NCI-H446 (cell line): Measurements from ENCODE around the gene SLC20A1.

Source experiments
- DNase-seq, 2 experiments: peaks; one replicate each; lab custom pipeline; 2025; lab: John Stamatoyannopoulos, UW

Gene SLC20A1

DNA sequence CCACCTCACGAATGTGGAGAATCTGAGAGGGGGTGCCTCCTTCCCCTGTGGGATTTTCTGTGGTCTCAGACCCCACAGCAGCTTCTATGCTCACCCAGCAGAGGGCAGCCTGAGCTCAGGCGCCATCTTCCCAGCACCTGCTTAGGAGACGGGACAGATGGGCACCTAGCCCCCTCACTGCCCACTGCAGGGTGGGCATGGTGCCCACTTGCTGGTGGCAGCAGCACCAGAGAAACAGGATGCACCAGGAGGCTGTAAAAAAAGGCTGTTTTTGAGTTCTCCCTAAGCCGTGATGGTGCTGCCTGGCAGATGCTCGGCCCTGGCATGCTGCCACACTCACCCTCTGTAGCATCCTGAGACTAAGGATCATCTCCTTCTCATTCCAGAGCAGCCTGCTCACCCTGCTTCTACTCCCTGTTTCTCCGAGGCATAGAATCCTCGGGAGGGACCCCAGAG lies 19.1 kb upstream of the SLC20A1 start:
- DNase-seq: peak; percentile 88 to 93

DNA sequence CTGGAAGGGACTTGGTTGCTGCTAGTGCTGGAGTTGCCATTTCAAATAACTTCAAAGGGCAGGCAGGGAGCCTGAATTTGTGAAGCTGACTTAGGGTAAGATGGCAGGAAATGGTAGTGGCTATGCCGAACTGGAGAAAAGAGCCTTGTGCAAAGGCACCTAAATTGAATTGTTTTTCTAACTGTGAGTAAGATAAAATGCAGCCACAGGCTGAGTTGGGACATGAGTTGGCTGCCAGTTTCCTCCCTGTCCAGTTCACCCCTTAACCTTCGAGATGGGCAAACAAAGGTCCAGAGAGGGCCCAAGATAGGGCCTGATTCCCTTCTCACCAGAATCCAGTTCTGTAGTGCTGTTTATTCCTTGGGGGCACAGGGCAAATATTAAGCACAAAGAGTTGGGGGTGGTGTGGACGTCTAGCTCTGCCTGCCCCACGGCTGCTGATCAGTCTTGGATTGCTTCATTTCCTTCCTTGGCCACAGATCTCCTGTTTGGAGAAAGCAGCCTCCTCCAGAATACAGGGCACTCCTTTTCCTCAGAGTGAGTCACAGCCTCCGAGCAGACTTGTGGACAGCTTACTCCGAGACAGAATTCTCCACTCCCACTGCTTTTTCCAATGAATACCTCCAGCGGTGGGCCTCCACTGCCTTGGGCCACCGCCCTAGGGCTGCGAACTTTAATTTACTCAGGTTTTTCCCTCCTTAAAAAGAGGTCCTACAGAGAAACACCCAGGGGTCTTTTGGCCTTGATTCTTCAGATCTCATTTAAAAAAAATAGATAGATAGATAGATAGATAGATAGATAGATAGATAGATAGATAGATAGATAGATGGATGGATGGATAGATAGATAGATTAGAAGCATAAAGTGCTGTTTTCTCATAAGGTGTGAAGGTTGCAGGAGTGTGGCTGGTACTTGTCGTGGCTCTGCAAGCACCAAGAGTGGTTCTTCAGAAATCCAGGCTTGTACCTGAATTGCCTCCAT lies 18.4 kb upstream of the SLC20A1 start:
- DNase-seq: peak in 1 of 2 experiments; percentile 7

DNA sequence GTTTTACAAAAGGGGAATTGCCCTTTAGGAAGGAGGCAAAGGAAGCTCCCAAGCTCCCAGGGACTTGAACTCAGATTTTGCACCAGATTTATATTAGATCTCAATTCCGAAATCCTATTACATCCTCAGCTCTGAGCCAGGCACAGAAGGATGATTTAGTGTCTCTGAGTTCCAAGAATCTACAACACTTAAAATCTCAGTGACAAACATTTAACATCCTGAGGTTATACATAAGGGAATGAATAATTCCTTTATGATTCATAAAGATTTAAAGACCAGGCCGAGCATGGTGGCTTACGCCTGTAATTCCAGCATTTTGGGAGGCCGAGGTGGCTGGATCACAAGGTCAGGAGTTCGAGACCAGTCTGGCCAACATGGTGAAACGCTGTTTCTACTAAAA lies 16.5 kb upstream of the SLC20A1 start:
- no peak for DNase-seq

DNA sequence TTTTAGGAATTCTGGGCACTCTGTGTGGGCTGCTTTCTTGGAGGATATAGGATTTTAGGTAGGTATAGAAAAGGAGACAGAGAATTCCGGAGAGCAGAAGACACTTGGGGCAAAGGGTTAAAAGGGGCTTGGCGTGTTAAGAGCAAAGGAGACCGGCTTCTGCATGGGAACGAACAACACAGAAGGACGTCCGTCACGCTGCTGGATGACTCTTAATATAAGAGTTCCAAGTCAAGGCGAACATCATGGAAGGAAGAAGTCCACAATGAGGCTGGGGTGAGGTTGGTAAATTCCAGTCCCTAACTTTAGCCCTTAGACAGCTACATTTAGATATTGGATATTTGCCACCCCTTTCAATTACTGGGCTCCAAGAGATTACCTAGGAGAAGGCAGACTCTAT lies 15.9 kb upstream of the SLC20A1 start:
- DNase-seq: no peak

DNA sequence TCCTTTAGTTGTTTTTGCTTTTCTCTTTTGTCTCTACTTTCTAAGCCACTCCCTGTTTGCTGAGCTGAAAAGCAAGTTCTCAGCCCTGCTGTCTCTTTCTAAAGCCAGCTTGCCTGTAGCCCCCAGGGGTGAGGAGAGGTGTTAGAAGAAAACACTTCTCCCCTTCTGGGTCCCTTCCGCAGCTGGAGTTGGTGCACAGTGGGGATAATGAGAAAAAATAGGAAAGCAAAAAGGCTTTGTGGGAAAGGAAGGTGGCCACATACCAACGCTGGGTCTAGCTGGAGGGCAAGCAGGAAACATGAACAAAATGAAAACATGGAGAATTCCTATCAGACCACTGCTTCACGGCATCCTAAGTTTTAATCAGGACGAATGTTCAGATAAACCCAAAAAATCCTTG lies 15.5 kb upstream of the SLC20A1 start:
- no peak for DNase-seq

DNA sequence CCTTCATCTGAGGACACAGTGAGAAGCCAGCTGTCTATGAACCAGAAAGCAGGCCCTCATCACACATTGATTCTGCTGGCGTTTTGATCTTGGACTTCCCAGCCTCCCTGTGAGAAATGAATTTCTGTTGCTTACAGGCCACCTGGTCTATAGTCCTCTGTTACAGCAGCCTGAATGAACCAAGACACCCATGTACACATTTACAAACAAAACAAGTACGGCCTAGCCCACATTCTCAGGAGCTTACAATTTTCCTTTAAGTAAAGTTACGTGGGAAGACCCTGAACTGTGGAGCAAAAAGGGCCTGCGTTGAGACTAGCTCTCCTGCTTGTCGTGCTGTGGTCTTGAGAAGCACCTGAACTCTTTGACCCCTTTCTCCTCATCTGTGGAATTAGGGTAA lies 12.0 kb upstream of the SLC20A1 start:
- DNase-seq: no peak

DNA sequence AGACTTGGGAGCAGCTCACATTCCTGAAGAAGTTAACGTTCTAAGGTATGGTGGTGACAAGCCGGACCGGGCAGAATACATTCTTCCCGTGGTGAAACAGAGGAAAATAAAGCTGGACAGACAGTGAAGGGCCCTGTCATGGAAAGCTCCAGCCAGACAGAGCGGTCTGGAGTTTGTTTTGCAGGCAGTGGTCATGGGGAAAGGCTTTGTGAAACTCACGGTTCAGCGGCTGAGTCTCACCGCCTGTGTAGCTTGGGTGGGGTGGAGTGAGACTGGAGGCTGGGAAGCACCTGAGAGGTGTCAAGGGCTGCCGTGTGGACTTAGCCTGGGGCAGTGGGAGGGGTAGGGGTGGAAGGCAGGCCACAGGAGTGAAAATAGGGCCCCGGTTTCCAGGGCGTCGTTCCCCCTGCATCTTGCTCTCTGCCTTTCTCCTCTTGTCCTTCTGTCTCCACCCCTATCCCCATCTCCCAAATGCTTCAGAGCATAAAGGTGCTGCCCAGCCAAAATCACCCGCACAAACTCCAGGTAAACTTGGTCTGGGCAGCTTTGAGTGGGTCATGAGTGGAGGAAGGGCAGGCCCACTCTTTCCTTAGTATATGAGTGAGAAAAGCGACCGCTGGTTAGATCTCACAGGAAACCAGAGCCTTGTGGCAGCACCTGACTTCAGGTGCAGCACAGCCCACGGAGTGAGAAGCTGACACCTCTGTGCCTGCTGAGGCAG lies 11.4 kb upstream of the SLC20A1 start:
- no peak for DNase-seq

DNA sequence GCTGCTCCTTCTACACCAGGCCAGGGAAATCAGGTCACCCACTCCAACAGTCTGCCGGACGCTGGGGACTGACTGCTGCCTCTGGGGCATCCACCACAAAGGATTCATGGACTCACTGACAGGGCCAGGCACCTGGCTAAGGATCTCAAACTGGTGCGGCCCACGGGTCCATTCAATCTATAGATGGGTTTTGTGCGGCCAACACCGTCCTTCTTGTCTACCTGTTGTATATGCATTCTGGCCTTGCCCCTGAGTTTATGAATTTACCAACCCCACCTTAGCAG lies 10.9 kb upstream of the SLC20A1 start:
- DNase-seq: no peak

DNA sequence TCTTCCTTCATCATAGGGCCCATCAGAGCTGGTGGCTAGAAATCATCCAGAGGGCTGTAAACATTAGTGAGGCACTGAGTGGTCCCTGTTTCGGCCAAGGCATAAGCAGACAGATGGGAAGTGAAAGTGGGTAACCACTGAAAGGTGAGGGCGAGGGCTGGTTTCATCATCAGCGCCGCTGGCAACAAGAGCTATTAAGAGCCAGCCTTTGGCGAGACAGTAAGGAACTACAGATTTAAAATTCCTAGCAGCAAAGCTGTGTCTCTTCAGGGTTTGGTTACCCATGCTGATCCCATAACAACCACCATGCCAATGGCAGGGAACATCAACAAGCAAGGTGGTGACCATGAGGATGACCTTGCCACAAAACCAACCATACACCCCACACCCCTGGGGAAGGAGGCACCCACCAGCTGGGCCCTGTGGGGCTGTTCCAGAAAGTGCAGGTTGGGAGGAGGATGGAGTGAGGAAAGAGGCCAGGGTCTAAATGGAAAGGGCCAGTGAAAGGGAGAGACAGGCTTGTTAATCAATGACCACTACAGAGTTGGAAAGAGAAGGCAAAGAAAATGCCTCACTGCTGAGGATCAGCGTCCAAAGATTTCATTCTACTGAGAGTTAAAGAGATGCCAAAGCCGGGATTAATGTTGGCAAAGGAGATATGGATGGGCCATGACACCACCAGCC lies 9.0 kb upstream of the SLC20A1 start:
- DNase-seq: no peak

DNA sequence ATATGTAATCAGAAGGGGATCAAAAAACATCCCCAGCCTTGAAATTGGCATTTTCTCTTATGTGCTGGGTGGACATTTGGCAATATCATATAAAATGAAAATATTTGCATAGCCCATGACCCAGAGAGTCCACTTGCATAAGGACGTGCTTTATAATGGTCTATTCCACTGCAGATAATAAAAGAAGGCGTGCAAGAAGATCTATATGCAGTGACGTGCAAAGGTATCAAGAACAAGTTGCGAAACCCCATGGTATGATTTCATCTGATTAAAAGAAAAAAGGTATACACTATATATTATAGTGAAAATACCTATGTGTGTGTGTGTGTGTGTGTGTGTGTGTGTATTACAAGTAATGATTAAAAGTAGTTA lies 8.5 kb upstream of the SLC20A1 start:
- DNase-seq: no peak

DNA sequence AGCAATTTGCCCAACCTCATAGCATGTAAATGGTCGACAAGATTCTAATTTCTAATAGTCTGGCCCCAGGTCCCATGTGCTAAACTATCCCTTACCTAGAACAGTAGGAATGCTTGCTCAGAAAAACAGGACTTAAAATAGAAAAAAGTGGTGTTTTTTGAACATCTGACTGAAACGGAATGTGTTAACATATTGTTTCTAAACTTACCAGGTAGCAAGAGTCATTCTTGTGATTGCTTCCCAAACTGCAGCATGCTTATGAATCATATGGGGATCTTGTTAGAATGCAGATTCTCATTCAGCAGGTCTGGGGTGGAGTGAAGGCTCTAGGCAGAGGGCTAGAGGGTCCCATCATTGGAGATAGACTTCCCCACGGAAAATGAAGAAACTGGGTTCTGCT lies 5.8 kb upstream of the SLC20A1 start:
- DNase-seq: no peak

DNA sequence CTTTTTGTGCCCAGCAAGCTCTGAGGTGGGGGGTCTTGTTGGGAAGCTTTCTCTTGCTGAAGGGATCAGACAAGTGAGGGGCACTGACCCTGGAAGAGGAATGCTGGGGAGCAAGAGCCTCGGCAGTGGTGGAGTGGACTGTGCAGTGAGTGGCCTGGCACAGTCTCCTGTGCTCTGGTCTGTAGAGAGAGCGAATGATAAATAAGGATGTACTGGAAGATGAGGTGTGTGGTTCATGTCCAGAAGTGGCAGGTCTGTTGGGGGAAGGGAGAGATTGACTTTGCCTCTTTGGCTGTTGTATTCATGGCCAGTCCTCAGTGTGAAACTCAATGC lies 5.3 kb upstream of the SLC20A1 start:
- DNase-seq: no peak

DNA sequence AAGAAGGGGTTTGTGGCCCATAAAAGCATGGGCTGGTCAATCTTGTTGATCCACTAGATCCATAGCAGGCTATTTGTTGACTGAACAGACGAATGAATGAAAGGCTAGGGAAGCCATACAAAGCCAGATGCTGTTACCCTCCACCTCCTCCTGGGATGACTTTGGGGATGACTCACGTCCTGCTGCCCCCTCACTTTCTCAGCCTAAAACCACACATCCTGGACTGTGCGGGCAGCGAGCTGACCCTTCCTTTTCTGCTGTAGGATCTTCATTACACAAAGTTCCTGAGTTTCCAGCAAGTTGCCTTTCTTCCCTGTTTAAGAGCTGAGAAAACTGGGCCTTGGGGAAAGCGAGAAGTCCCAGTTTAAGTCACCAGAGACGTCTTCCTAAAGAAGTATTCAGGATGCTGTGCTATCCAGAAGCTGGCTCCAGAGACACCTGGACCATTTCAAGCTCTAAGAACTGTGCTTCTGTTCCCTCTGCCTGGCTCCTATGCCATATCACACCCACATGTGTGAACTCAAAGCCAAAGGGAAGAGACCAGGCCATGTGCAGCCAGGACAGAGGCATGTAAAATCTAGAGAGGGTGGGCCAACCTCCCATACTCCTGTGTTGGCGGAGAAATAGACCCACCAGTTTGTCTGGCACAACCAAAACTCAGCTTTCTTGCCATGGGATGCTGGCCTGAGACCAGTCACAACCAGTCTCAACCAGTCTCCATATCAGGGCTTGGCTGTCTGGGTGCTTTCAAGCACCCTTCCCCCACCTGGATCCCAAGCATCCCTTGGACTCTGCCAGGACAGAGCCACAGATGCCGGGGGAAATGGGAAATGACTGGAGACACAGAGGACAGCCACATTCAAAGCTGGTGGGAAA lies 4.7 kb upstream of the SLC20A1 start:
- DNase-seq: no peak

DNA sequence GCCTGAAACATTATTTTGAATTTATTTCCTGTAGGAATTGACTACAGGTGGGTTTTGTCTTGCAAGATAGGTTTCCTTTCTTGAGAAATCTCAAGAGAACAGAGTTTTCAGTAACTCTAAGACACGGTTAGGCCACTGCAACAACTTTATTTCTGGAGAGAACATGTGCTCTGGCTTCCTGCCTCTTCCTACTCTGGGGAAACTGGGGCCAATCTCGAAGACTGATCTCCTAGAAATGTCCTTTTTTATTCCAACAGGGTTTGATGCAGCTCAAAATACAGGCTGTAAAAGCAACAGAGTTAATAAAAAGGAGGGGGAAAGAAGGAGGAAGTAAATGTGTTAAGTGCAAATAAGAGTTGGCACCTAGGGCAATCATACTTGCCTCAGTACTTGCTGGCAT lies 4.0 kb upstream of the SLC20A1 start:
- no peak for DNase-seq

DNA sequence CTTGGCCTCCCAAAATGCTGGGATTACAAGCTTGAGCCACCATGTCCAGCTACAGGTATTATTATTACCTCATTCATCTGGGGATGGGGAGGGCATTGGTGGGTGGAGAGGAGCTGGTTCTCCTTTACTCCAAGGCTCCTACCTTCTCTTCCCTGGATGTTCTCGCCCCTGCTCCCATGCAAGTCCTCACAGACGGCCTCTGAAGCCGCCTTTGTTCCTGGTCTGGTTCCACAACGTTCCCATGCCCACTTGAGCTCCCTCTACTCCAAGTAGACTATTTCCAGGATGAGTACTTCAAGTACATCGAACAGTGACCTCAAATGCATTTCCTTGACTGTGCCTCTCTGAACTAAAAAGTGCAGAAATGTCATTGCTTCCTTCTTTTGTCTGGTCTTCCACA lies 3.2 kb upstream of the SLC20A1 start:
- DNase-seq: no peak

DNA sequence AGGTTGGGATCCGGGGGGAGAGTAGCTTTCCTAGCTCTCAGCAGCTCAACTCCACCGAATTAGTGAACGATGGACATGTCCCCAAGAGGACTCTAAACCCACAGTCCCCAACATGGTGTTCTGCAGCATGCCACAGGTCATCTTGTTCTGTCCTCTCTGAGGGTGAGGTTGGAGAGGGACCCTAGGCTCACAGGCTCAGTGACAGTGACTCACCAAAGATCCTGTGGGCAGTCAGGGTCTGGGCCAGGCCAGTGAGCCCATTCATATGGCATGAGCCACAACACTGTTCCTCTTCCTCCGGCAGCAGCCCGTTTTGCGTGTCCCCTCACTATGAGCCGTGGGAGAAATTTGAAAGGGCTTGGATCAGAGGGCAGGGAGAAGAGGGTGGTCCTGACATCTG lies 2.8 kb upstream of the SLC20A1 start:
- no peak for DNase-seq

DNA sequence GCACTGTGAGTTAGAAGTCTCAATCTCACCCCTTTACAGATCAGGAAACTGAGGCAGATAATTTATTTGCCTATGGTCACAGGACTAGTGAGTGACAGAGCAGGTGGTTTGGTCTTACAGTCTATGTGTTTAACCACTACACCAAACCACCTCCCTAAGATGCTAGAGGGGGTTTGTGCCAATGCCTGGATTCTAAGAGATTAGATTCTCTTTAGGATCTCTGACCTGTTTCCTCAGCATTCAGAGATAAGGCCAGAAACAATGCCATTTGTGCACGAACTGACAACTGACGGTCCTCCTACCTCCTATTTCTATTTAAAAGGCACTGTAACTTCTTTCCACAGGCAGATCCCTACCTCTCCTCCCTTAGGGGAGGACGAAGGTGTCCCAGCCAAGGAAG lies 2.3 kb upstream of the SLC20A1 start:
- no peak for DNase-seq

DNA sequence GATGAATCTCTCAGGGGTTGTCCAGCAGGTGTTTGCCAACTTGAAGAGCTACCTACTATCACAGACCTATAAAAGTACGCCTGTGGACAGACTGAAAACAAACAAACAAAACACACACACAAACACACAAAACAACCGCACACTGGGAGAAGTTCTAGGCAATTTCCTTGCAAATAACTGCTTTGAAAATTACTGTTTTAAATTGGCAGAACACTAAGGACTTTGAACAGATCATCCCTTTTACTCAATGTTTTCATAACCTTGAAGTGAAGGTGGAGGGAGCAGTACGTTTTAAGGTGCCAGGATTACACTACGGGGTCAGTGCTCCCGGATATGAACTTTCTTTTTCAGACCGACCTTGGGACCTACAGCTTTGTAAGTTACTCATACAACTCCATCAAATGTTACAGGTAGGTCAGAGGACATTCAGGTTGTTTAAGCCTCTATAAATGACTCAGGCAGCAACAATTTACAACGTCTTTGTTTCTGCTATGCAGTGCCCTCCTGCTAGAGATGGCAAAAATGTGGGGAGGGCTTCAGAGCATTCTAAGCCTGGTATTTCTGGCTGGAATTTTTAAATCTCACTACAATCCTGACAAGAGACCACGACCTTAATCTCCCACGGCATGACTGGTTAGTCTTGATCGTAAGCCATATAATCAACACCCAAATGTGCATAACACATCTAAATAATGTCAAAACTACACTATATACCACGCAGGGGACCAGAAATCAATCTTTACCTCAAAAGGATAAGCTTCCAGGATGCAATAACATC lies 1.4 kb upstream of the SLC20A1 start:
- no peak for DNase-seq

DNA sequence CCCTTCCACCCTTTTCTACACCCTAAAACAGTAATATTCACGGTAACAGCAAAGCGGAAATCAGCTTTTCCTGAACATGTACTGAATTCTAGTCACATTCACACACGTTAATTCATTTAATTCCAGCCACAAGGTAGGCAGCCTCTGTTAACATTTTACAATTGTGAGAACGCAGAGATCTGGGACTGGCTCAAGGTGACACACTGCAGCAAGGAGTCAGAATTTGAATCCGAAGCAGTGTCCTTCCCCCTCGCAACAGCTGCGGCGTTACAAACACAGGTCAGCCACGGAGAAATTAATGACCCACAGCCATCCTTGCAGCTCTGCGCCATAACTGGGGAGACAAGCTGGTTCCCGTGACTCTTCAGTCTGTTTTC lies 818 bp upstream of the SLC20A1 start:
- DNase-seq: no peak

DNA sequence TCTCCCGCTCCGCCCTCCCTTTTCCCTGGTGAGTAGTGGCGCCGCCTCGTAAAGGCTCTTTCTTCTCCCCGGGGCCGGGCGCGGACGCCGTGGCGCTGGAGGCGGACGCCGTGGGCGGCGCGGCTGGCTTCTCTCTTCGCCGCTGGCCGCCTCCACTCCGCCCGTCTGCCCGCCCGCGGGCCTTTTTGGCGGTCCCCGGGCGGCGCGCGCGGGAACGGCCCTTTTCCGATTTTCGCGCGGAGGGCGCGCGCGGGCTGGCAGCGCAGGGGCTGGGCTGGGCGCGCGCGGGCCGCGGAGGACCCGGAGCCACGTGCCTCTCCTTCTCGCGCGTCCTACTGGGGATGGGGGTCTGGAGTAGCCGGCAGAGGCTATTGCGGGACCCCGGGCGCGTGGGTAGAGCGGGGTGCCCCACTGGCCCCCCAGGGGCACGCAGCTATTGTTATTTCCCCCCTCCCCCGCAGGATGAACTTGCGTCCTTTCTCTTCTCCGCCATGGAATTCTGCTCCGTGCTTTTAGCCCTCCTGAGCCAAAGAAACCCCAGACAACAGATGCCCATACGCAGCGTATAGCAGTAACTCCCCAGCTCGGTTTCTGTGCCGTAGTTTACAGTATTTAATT lies 472 bp downstream of the SLC20A1 start:
- DNase-seq: peak in 1 of 2 experiments; percentile 71
